HEK293 (cell line): ENCODE results near the gene MOB3C.

Source experiments
- ZNF24 ChIP-seq: fragments of 450-650 bp; formaldehyde crosslinking; IDR thresholded peaks from 2 replicates; pipeline ENCODE4 v1.5.1; 2016; ENCODE audit warnings: missing biosample characterization, missing genetic modification characterization
- ZNF560 ChIP-seq: fragments of 450-650 bp; formaldehyde crosslinking; IDR thresholded peaks from 2 replicates; pipeline ENCODE4 v1.5.1; 2017; ENCODE audit warnings: missing biosample characterization, missing genetic modification characterization, borderline replicate concordance
- ZNF571 ChIP-seq: fragments of 450-650 bp; formaldehyde crosslinking; IDR thresholded peaks from 2 replicates; pipeline ENCODE4 v1.5.0; 2017; ENCODE audit warnings: missing biosample characterization, missing genetic modification characterization
- TF ChIP-seq, protein P1 (sequence below): fragments of 450-650 bp; formaldehyde crosslinking; IDR thresholded peaks from 2 replicates; pipeline ENCODE4 v1.5.1; 2016; ENCODE audit warnings: missing biosample characterization, missing genetic modification characterization
- TF ChIP-seq, protein P2 (sequence below): fragments of 450-650 bp; formaldehyde crosslinking; IDR thresholded peaks from 2 replicates; pipeline ENCODE4 v1.5.1; 2016; ENCODE audit warnings: missing biosample characterization, missing genetic modification characterization
- TF ChIP-seq, protein P3 (sequence below): fragments of 450-650 bp; formaldehyde crosslinking; IDR thresholded peaks from 2 replicates; pipeline ENCODE4 v1.5.1; 2016; ENCODE audit warnings: missing biosample characterization, missing genetic modification characterization

DNA sequence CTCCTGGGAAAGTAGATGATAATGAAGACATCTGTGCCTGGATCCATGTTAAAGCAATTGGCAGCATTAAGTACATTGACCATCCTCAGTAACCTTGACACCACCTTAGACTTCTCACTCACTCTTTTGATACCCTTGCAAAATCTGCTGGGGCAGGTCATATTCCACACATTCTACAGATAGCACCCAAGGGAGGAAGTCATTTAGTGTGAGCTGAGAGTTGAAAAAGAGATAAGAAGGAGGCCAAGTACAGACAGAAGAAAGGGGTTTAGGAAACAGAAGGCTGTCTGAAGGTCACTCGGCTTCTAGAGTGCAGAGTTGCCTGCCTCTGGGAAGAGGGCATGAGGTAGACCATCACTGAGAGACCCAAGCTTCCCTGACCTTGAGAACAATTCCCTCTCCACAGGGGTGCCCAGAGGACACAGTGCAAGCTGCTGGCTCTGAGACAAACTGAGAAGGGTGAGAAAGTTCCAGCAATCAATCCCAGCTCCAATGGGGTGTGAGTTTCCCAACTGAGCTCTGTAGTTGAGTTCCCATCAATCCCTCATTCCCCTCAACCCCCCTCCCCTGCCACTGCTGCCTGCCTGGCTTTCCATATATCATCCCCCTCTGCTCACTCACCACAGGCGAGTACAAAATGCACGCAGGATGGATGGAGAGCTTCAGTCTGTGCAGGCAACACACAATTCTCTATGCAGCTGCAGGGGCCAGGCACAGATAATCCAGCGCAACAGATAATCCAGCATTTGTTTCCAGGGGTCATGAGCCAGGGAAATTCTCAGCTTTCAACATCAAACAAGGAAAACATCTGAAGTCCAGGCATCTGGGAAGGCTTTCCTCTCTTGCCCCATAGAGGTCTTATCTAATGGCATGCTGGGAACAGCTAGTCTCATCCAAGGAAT, 7.4 kb upstream of the MOB3C start:
- TF ChIP-seq, protein P1, sequence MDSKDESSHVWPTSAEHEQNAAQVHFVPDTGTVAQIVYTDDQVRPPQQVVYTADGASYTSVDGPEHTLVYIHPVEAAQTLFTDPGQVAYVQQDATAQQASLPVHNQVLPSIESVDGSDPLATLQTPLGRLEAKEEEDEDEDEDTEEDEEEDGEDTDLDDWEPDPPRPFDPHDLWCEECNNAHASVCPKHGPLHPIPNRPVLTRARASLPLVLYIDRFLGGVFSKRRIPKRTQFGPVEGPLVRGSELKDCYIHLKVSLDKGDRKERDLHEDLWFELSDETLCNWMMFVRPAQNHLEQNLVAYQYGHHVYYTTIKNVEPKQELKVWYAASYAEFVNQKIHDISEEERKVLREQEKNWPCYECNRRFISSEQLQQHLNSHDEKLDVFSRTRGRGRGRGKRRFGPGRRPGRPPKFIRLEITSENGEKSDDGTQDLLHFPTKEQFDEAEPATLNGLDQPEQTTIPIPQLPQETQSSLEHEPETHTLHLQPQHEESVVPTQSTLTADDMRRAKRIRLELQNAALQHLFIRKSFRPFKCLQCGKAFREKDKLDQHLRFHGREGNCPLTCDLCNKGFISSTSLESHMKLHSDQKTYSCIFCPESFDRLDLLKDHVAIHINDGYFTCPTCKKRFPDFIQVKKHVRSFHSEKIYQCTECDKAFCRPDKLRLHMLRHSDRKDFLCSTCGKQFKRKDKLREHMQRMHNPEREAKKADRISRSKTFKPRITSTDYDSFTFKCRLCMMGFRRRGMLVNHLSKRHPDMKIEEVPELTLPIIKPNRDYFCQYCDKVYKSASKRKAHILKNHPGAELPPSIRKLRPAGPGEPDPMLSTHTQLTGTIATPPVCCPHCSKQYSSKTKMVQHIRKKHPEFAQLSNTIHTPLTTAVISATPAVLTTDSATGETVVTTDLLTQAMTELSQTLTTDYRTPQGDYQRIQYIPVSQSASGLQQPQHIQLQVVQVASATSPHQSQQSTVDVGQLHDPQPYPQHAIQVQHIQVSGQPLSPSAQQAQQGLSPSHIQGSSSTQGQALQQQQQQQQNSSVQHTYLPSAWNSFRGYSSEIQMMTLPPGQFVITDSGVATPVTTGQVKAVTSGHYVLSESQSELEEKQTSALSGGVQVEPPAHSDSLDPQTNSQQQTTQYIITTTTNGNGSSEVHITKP (tag by site-specific recombination): no peak
- TF ChIP-seq ZNF560 (tag by site-specific recombination): no peak
- TF ChIP-seq, protein P2, sequence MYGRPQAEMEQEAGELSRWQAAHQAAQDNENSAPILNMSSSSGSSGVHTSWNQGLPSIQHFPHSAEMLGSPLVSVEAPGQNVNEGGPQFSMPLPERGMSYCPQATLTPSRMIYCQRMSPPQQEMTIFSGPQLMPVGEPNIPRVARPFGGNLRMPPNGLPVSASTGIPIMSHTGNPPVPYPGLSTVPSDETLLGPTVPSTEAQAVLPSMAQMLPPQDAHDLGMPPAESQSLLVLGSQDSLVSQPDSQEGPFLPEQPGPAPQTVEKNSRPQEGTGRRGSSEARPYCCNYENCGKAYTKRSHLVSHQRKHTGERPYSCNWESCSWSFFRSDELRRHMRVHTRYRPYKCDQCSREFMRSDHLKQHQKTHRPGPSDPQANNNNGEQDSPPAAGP (tag by site-specific recombination): no peak
- no peak for TF ChIP-seq ZNF24 (tag by site-specific recombination)
- TF ChIP-seq ZNF571 (tag by site-specific recombination): no peak
- TF ChIP-seq, protein P3, sequence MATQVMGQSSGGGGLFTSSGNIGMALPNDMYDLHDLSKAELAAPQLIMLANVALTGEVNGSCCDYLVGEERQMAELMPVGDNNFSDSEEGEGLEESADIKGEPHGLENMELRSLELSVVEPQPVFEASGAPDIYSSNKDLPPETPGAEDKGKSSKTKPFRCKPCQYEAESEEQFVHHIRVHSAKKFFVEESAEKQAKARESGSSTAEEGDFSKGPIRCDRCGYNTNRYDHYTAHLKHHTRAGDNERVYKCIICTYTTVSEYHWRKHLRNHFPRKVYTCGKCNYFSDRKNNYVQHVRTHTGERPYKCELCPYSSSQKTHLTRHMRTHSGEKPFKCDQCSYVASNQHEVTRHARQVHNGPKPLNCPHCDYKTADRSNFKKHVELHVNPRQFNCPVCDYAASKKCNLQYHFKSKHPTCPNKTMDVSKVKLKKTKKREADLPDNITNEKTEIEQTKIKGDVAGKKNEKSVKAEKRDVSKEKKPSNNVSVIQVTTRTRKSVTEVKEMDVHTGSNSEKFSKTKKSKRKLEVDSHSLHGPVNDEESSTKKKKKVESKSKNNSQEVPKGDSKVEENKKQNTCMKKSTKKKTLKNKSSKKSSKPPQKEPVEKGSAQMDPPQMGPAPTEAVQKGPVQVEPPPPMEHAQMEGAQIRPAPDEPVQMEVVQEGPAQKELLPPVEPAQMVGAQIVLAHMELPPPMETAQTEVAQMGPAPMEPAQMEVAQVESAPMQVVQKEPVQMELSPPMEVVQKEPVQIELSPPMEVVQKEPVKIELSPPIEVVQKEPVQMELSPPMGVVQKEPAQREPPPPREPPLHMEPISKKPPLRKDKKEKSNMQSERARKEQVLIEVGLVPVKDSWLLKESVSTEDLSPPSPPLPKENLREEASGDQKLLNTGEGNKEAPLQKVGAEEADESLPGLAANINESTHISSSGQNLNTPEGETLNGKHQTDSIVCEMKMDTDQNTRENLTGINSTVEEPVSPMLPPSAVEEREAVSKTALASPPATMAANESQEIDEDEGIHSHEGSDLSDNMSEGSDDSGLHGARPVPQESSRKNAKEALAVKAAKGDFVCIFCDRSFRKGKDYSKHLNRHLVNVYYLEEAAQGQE: no peak
